IPS-18c (cell line): Measurements from ENCODE around the gene SLC12A4.

ENCODE experiments used
- H3K4me3 ChIP-seq: 2 replicates; pipeline ENCODE4 v1.7.0; 2013; ENCODE audit warnings: low read depth, mild to moderate bottlenecking, low read length, moderate library complexity; ENCODE audit not compliant: insufficient read depth
- H3K9me3 ChIP-seq: one replicate; pipeline ENCODE4 v1.6.1; 2013; ENCODE audit warnings: mild to moderate bottlenecking, low read length, moderate library complexity; ENCODE audit not compliant: control insufficient read depth, insufficient read depth

Gene SLC12A4

GRCh38 chr16:67967958-67968399 lies 458 bp downstream of the SLC12A4 start:
- H3K4me3 ChIP-seq: peak overlapping the region; percentile 54

DNA sequence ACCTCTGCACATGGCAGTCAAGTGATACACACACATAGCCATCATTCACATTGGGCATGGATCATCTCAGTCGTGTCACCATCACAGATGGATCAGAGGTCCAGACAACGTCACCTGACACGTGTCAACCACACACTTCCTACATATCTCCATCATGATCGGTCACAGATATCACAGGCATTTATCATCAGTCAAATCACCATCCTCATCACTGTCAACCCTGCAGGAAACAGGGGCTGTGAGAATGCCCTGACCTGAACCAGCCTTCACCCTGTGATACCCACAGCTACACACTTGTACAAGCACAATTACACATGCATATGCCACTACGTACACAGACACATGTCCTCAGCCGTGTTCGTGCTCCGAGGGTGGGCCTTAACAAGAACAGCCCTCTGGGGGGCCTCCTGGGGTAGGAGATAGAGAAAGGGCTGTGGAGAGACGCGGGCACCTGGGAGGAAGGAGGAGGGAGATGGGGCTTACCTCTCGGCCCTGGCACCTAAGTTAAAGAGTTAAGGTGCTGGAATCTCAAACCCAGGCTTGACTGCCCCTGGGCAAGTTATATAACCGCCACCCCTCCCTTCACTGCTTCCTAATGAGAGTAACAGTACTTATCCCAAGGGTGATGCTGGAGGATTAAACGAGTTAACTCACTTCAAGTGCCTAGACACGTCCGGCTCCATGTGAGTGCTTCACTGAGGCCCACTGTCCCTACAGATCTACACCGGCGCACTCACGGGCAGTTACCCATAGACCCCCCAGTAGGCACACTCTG lies 1.1 kb downstream of the SLC12A4 start:
- H3K9me3 ChIP-seq: no peaks in the 10 kb centered on the region

More at GRCh38 chr16:67967958-67968399, 458 bp downstream of the SLC12A4 start:
- H3K9me3 ChIP-seq: no peaks in the 10 kb centered on the region

DNA sequence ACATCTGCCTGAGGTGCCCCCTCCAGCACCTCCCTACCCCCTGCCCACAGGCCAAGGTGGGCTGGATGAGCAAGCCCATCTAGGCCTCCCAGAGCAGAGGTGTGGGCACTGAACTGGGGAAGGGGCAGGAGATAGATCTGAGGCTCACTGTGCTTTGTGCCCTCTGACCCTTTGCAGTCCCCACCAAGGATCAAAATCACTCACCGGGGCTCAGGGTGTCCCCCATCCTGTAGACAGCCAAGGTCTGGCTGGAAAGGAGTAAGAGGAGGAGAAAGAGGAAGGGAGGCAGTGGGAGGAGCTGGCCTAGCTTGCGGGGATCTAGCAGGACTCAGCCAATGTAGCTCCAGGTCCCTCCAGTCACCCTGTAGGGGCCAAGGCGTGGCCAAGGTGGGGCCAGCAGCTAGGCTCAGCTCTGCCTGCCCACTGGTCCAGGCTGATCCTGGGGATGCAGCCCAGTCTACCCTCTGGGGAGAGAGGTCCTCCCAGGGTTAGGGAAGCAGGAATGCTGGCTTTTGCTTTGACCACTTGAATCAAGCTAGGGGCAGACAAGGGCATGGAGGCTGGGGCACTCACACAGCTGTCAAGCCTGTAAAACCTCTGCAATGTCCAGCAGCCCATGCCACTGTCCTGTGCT lies 1.8 kb downstream of the SLC12A4 start:
- Histone ChIP-seq H3K9me3 (no peaks in the 10 kb centered on the region), H3K4me3 (0 out of 2 replicates have a peak overlapping the region, but pooled peaks have one; percentile 54)

More for the DNA sequence above, 1.1 kb downstream of the SLC12A4 start:
- H3K4me3 ChIP-seq: peak overlapping the region; percentile 54

GRCh38 chr16:67965668-67966548 lies 2.5 kb downstream of the SLC12A4 start:
- Histone ChIP-seq H3K9me3 (no peaks in the 10 kb centered on the region), H3K4me3 (no peak overlapping the region)

DNA sequence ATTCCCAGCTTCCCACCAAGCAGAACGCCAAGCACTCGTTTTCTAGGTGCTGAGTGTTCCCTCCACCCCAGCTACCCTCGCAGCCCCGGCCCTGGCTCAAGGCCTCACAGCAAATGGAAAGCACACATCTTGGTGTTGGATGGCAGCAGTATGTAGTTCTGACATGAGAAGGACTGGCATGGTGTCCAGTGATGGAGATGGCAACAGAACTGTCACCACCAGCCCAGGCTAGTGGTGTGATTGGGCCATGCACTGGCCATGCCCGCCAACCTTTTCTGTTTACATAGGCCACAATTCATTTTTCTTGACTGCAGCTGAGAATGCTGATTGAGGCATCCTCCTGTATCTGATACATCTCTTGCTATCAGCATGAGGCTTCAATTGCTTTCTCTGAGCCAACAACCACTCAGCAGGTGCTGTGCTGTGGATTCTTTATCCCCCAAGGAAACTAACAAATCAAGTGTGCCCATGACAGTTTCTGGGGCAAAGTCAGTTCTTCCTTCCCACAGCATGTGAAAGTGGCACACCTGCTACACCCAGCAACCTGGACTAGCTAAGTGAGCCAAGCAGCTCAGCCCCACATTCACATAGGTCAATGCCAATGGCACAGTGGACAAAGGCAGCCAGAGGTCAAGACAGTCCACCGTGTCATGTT lies 3.8 kb downstream of the SLC12A4 start:
- Histone ChIP-seq H3K9me3 (no peaks in the 10 kb centered on the region), H3K4me3 (no peak overlapping the region)

DNA sequence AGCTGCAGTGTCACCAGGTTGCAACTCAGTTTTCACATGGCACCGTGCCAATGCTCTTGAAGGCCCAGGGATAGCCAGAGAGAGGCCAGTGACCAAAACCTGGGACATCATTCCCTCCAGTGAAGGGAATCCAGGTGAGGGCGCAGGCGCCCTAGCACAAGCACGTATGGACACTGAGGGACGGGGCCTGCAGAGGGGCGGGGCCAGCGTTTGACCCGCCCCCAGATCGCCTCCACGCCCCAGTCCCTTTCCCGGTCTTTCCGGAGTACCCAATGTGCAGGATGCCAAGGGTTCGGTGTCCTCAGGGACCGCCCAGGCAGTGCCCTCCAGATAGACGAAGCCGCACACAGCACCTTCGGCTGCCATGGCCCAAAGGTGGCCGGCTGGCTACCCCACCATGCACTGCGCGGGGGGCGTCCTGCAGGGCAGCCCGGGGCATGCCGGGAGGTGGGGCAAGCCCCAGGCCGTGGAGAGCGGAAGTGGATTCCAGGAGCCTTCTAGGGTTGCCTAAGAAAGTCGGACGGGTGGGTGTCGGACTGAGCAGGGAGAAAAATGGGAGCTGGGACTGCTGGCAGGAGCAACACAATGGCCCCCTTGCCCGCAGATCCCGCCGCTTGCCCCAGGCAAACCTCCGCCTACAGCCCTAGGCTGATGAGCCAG lies 4.6 kb downstream of the SLC12A4 start:
- H3K9me3 ChIP-seq: no peaks in the 10 kb centered on the region
- H3K4me3 ChIP-seq: no peak overlapping the region; the same call in 1 of the 2 replicates

DNA sequence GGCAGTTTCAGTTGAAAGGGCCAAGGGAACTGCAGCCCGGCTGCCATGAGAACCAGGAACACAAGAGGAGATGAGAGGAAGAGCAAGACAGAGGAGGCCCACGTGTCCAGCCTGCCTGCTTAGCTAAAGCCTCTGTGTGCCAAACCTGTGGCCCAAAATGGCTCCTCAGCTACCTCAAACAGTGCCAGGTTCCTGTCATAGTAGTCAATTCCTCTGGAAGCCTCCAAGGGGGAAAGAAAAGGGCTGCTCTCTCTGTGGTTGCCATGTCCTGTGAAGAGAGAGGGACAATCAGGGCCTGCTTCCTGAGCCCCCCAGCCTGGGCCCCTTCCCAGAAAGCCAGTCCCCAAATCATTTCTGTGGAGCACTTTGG lies 5.2 kb downstream of the SLC12A4 start:
- no peak overlapping the region; the same call in 1 of the 2 replicates for H3K4me3 ChIP-seq
- H3K9me3 ChIP-seq: no peaks in the 10 kb centered on the region

DNA sequence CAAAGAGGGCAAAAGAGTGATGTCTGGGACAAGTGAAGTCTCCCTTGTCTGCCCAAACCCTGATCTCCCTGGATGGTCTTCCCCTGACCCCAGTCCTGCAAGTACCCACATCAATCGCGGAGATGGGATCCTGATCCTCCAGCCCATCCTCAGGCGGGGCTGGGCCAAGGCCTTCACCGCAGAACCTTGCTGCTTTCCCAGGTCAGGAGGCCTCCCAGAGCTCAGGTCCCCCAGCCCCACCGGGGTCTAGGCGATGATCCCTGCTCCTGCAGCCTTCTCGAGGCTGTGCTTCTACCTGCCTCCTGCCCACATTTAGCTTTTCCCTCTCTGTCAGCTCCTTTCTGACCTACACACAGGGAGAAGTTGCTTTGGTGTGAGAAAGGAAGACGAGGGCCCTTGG lies 6.3 kb downstream of the SLC12A4 start:
- H3K9me3 ChIP-seq: no peaks in the 10 kb centered on the region

GRCh38 chr16:67961551-67961957 lies 6.9 kb downstream of the SLC12A4 start:
- Histone ChIP-seq H3K4me3 (no peak overlapping the region), H3K9me3 (no peaks in the 10 kb centered on the region)

More for the DNA sequence above, 6.3 kb downstream of the SLC12A4 start:
- no peak overlapping the region for H3K4me3 ChIP-seq

DNA sequence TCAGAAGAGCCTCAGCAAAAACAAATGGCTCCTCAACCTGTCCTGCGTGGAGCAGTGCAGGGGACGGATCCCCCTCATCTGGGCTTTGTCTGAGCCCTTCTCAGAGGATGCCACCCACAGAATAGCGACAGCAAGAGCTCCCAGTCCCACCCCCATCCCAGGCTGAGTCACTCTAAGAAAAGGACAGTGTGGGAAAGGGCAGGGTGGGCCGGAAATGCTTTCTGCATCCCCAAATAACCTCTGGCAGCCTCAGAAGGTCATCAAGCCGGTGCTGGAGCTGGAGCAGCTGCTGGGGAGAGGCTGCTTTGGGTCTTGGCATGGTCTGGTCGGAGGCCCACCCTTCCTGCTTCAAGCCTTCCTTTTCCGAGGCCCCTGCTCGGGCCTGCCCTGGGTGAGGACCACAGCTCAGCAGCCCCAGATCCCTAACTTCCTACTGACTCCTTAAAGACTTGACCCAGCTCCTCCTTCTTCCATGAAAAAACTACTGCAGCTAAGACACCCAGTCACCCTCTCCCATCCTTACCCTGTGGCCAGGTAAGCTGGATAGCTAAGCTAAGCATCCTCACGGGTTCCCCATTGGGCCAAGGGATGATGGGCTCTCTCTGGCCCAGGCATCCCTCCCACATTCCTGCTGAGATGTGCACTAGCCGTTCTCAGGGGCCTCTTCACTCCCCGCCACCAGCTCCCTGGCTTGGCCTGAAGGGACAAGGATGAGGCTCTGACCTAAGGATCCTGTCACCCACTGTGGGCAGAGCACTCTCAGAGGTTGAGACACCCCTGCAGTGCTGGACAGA lies 8.7 kb downstream of the SLC12A4 start:
- Histone ChIP-seq H3K9me3 (no peaks in the 10 kb centered on the region), H3K4me3 (no peak overlapping the region)

DNA sequence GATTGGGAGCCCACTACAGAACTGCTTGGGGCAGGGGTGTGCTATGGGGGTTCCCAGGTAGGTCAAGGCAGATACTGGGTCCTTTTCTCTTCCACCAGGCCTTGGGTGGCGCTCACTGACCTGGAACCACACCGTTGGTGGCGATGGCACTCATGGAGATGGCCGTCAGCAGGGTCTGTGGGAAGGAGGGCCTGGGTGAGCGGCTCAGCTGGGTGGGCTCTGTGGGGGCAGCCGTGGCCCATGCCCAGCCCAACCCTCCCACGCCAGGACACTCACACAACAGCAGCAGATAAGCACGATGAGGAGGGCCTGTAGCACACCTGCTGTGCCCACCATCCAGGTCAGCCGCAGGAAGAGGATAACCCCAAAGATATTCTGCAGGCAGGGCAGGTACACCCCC lies 10.8 kb downstream of the SLC12A4 start:
- Histone ChIP-seq H3K4me3 (no peak overlapping the region), H3K9me3 (no peaks in the 10 kb centered on the region)

- H3K4me3 ChIP-seq: no peak overlapping the region
- H3K9me3 ChIP-seq: no peaks in the 10 kb centered on the region
Measured at GRCh38 chr16:67954421-67955196, 13.8 kb downstream of the SLC12A4 start.

DNA sequence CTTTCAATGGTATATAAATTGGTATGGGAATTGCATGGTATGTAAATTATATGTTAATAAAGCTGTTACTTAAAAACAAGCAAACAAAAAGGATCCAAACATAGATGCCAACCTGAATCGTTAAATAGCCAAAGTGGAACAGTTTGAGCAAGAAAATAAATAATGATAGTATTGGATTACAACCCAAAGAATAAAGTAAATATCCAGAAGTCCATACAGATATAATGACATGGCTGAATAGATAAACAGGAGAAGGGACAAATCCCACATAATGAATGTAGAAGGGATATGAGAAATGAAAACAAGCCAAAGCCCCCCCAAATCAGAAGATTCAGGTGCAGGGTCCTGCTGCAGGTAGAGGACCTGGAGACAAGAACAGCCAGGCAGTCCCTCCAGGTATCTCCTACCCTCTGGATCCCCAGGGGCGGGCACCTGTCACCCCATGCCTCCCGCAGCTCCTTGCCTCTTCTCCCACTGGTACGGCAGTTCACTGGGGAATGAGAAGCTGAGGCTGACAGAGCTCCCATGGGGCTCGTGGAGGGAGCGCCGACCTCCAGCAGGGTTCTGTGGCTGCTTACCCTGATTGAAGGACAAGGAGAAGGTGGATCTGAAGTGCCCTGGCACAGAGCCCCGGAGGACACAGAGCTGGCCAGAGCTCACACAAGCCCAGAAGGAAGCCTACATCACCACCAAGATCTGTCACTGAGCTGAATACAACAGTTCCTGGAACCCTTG lies 14.6 kb downstream of the SLC12A4 start:
- Histone ChIP-seq H3K9me3 (no peaks in the 10 kb centered on the region), H3K4me3 (no peak overlapping the region)

DNA sequence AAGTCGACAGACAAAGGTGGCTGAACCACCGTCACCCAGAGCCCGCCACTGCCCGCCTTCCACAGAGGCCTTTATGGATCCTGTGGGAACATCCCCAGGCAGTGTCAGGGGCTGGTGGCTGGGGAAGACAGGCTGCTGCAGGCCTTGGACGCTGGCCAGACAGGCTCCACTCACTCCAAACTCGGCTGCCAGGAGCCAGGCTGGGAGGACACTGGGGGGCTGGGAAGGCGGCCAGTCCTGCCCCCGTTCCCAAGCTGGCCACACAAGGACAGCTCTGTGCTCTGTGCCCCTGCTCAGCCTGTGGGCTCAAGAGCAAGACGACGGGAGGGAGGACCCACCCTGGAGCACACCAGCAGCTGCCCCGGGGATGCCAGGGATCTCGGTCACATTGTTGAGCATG lies 17.0 kb downstream of the SLC12A4 start:
- Histone ChIP-seq H3K9me3 (no peaks in the 10 kb centered on the region), H3K4me3 (no peak overlapping the region)

- Histone ChIP-seq H3K9me3 (no peaks in the 10 kb centered on the region), H3K4me3 (no peak overlapping the region)
Measured at GRCh38 chr16:67950335-67950843, 18.0 kb downstream of the SLC12A4 start.
